Endothelial cell of hepatic sinusoid (primary cell): ENCODE measurements around the gene CYTH4.

ENCODE experiments used
- in situ Hi-C: cut with HindIII; loops from 2 replicates; pipeline ENCODE4 v1.10.0; 2017; ENCODE audit warnings: low sequenced_read_pairs

CYTH4 gene

DNA sequence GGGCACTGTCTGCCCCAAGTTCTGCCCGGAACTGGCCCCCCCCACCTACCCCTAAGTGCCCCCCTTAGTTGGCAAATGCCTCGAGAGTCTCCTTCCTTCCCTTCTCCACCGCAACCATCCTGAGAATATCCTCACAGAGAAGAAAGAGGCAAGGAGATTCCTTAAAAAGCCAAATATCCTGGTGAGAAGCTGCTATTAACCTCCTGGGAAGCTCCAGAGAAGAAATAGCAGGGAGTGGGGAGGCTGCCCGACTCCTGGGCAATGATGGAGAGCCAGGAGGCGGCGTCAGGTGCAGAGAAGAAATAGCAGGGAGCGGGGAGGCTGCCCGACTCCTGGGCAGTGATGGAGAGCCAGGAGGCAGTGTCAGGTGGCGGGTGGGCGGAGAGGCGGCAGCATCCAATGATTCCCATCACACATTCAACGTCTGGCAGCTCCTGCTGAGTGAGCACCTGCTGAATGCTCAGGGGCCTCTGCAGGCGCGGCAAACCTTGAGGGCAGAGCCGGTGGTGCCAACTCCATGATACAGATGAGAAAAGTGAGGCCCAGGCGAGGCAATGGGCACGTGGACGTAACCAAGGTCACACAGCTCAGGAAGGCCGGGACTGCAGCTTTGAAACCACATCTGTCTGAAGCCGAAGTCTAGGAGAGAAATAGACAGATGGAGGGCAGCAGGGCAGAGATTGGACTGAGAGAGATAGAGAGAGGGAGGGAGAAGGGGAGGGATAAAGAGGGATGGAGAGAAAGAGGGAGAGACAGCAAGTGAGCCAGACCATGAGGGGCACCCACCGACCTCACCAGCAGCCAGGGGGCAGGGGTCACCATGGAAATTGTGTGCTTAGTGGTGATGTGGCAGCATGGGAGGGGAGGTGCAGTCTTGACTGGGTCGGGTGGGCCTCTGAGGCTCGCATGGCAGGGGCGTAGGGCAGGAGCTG lies 58.3 kb downstream of the CYTH4 start:
- in situ Hi-C loops, result no loop called here

DNA sequence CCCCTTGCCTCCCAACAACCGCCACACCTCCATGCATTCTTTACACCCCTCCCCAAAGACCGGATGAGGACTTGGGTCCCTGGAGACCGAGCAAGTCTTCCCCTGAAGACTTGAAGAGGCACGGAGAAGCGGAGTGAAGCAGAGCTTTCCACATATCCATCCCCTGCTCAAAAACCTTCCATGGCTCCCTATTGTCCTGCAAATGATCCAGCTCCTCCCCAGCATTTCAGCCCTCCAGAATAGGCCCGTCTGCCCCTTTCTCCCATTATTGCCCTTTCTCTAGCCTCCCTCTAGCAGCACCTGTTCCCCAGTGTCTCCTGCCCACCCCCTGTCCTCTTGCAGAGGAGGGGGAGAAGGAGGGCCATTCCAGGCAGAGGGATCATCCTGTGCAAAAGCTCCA lies 59.8 kb downstream of the CYTH4 start:
- in situ Hi-C loops, result no loop called here

DNA sequence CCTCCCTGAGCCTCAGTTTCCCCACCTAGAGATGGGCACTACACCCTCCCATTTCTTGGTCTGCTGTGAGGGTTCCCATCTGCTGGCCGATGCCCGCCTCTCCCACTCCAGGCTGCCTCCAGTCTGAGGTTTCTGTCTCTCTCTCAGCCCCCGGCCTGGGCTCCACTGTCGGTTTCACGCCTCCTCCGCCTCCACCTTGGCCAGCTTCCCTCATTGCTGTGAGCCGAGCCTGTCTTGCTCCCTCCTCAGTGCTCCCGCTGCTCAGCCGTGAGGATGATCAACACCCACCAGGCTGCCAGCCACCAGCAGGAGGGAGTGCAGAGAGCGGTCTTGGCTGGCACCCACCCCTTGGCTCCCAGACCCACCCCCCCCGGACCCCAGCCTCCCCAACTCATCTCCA lies 61.0 kb downstream of the CYTH4 start:
- in situ Hi-C loops, result no loop called here

DNA sequence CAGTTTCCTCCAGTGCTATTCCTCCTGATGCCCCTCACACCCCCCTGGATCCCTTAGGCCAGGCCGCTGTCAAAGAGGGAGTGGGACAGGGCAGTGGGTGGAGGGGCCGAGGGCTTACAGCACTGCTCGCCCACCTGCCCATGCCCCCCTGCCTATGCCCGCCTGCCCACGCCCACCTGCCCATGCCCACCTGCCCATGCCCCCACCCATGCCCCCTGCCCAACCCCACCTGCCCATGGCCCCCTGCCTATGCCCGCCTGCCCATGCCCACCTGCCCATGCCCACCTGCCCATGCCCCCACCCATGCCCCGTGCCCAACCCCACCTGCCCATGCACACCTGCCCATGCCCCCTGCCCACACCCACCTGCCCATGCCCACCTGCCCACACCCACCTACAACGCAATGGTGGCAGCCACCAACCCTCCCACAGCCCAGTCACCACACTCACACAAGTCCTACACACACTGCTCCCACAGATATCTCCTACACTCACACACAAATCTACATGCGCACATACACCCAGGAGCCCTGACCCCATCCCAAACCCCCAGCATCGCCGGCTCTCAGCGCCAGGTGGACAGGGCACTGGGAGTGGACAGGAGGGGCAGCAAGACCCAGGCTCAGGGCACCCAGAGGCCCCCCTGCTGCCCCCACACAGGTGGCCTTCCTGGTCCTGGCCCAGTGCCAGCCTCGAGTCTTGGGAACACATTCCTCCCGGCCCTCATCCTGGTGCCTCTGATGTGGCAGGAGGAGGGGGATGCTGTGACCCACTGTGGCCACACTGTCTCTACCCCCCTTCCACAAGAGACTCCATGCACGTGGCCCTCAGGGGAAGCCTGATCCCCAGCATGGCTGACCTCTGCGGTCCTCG lies 61.8 kb downstream of the CYTH4 start:
- in situ Hi-C loops, result no loop called here

DNA sequence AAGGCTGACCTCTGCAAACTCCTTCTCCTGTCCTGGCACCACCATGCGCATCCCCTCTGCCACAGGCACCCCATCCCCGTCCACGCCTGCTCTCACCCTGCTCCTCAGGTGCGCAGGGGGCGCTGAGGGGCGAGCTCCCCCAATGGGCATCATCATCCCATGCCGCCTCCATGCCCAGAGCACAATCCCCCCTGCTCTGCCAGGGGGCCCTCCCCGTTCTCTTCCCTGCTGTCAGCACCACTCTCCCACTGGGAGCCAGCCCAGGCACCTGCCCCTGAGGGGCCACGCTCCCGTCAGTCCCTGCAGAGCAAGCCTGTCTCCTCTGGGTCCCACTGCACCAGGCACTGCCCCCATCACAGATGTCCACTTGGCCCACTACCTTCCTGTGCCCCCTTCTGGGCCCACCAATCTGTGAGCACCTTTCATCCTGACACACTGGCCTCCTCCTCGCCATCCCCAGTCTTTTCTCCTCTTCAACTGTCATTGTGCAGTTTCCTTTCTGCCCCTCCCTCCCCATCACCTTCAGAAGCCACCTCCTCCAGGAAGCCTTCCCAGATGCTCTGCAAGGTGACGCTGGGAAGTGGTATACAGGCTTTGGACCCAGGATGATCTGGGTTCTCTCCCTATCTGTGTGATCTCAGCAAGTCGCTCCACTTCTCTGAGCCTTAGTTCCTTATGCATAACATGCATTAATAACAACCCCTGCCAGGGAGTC lies 62.6 kb downstream of the CYTH4 start:
- in situ Hi-C loops, result no loop called here

DNA sequence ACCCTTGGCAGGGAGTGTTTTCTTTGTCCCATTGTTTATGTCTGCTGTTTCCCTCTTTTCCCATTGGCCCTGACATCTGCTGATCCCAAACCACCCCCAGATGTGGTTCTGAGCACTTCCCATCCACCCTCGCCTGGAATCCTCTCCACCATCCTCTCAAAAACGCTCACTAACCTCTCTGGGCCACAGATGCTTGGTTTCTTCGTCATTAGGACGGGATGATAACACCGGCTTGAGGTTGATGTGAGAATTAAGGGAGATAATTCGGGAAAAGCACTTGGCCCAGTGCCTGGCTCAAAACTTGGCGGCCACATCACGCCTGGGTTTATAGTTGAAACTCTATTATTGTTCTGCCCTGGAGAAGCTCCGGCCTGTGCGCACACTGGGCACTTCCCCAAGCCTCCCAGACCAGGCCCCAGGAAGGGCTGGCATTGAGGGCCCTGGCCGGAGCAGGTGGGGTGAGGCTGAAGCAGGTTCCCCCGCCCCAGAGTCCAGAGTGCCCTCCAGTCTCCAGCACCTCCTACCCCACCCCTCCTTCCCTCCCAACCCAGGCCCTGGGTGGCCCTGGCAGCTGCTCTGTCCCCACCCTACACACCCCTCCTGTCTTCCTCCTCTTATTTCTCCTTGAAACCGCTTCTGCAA lies 63.7 kb downstream of the CYTH4 start:
- in situ Hi-C loops, result no loop called here

DNA sequence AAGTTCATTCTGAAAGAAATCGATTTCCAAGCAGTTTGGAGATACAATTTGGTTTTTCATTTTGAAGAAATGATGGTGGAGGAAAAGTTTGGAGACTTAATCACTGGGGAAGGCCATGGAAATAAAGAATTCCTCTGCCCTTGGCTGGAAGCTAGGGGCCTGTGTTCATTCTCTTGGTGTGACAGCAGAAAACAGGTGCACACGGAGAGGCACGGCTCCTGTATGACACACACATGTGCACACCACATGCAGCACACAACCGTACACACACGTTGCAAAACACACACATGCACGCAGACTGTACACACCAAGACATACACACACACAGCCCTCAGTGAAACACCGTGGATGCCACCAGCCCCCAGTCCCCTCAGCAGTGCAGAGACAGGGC lies 64.2 kb downstream of the CYTH4 start:
- in situ Hi-C loops, result no loop called here

DNA sequence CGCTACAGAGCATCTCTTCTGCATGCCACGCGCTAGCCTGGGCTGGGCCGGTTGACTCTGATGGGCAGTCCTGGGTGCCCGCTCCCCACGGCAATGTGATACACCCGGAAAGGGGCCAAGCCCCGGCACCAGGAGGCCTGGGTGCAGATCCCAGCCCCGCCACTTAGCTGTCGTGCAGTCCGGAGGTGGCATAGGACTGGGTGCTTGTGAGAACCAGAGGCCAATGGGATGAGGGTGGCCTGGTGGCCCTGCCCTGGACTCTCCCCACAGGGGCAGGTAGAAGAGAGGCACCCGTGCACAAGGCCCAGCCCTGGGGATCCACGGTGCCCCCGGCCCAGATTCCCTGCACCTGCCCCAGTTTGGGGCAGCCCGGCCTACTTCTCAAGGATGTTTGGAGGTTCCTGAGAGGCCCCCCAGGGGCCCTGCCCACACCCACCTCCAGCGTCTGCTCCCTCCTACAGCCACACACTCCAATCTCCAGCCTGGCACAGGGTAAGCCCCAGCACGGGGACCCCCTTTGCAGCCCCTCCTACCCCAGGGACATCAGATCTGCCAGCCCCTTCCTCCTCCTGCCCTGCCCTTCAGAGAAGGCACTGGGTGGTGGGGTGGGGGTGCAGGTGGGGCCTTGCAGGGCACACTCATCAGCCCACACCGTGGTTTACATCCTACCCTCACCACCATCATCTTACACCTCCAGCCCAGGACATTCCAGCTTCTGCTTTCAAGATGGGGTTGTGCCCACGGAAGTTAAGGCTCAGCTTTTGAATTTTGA lies 66.9 kb downstream of the CYTH4 start:
- in situ Hi-C loops, result no loop called here

DNA sequence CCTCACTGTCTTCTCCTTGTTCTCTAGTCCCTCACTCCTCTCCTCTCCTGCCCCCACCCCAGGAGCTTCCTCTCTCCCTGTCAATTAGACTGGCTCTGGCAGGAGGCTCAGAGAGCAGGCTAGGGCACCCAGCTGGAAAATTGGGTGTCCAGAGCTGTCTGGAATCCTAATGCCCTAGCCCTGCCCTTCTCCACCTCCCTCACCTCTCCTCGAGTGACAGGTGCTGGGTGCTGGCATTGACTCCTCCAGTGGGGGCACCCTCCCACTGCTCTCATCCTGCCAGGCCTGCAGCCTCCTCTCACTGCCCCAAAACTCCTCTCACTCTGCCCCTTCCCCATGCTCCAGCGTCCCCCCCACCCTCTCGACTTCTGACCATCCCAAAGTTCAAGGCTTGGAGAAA lies 68.9 kb downstream of the CYTH4 start:
- in situ Hi-C loops, result no loop called here

DNA sequence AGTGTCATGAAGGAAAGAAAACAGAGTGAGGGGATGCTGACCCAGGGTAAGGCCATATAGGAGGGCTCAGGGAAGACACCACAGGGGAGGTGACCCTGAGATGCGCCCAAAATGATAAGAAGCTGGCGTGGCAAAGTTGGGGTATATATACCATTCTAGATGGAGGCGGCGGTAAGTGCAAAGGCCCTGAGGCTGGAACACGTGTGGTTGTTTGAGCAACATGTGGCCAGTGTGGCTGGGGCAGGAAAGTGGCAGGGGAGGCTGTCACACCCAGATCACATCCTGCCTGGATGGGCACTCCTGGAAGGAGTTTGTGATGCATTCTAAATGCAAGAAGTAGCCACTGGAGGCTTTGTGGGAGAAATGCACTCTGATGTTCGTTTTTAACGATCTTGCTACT lies 70.2 kb downstream of the CYTH4 start:
- in situ Hi-C loops, result no loop called here

DNA sequence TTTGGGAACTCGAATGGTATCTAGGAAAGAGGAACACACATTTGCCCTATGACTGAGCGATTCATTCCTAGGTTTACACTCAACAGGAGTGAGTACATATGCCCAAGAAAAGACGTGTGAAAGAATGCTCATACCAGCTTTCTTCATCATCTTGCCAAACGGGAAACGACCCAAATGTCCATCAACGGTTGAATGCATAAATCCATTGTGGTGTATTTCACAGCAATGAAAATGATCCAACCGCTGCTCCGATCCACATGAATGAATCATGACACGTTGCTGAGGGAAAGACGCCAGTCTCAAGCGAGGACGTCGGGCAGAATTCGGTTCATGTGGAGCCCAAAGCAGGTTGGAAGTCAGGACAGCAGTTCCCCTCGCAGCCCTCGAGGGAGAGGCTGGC lies 71.5 kb downstream of the CYTH4 start:
- in situ Hi-C loops, result no loop called here

DNA sequence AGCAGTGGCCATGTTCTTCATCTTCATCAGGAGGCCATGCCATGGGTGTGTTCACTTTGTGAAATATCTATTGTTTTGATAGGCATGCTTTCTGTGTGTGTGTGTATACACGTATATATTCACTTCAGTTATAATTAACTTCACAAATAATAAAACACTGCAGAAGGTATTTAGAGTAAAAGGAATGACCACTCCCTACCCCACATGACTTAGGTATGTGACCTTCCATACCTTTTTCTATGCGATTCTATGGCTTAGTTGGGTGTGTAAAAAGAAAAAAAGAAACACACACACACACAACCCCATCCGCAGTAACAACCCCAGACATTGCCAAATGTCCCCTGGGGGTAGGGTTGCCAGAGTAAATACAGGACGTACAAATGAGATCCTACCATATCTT lies 72.0 kb downstream of the CYTH4 start:
- in situ Hi-C loops, result no loop called here

DNA sequence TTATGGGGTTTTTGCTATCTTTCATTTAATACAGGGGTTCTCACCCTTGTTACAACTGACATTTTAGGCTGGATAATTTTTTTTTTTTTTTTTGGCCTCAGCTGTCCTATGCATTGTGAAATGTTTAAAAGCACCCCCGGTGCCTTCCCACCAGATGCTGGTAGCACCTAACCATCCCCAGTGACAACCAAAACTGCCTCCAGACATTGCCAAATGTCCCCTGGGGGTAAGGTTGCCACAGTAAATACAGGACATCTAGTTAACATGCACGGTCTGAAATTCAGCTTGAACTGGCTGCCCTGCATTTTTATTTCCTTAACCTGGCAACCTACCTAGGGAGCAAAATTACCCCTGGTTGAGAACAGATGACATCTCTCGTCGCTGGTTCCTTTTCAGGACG lies 72.4 kb downstream of the CYTH4 start:
- in situ Hi-C loops, result no loop called here

DNA sequence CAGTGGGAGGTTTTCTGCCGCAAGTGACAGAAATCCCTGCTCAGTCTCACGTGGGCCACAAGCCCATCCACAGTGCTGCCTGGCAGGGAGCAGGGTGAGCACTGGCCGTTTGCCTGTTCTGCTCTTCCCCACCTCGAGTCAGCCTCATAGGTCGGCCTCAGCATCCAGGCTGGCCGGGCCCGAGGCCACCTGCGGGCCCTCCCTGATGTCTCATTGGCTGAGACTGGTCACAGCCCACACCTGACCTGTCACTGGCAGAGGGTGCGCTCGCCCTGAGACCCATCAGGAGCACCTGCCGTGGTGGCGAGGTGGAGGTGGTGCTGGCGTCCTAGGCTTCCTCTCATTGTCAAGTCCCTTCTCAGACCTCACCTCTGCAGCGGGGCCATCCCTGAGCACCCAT lies 72.9 kb downstream of the CYTH4 start:
- in situ Hi-C loops, result no loop called here

DNA sequence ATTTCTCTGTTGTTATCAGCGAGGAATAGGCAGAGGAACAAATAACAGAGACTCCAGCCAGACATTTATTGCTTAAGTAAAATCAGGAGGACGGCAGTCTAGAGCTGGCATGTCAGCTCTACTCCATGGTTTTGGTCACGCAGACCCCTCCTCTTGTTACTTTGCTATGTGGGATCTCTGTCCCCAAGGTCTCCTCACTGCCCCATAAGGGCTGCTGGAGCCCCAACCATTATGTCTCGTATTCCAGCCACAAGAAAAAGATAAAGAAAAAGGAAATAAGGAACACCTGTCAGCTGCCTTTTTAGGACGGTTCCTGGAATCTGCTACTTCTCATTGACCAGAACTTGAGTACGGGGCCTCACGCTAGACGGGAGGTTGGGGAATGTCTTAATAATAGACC lies 74.6 kb downstream of the CYTH4 start:
- in situ Hi-C loops, result no loop called here

DNA sequence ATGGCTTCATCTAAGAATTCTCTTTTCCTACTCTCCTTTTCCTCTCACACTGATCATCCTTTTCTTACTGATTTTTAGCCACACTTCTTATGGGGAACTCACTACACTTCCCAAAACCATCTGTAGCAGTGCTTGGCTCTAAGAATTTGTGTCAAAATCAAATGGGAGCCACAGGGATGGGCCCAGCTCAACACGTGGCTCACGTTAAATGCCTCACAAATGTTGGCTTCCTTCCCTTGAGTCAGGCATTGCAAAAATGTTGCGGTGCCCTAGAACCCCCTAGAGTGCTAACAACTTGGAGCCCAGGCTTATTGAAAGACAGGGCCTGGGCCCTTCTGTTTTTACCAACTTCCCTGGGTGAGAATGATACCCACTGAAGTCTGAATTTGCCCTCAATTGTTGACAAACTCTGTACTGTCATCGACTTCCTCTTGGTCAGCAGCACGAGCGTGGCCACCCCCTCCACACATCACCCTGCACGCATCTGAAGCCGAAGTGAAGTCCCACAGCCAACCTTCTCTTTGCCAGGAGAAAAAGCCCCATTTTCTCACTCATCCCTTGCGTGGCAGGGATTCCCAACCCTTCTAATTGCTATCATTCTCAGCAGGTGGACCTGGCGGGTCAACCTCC lies 75.3 kb downstream of the CYTH4 start:
- in situ Hi-C loops, result no loop called here

DNA sequence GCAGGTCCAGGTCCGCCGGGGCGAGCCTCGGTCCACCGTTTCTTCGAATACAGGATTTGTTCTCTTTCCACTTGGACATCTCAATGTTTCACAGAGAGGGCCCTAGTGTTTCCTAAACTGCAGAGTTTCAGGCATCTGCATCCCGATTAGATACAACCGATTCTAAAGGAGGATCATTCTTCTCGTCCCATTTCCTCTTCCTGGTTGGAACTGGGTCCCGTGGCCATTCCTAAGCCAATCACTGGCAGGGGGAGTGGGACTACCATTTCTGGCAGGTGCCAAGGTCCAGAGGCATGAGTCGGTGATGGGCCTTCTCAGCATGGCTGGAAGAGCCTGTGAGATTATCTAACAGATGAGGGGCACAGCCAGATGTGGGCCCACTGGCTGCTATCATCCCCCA lies 76.1 kb downstream of the CYTH4 start:
- in situ Hi-C loops, result no loop called here

DNA sequence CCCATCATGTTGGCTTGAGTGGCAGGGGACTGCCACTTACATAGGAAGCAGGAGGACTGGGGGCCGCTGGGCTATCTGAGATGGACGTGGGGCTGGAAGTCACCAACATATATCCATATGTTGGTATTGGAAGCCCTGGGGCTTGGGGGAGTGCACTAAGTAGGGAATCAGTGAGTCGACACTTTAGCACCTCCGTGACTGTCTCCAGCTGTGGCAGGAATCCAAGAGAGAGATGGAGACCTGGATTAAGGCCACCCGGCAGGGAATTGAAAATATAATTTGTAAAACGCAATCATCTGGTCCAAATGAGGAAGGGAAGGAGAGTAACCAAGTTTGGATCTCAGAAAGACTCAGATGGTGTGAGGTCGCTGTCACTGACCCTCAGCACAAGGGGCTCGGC lies 76.6 kb downstream of the CYTH4 start:
- in situ Hi-C loops, result no loop called here

DNA sequence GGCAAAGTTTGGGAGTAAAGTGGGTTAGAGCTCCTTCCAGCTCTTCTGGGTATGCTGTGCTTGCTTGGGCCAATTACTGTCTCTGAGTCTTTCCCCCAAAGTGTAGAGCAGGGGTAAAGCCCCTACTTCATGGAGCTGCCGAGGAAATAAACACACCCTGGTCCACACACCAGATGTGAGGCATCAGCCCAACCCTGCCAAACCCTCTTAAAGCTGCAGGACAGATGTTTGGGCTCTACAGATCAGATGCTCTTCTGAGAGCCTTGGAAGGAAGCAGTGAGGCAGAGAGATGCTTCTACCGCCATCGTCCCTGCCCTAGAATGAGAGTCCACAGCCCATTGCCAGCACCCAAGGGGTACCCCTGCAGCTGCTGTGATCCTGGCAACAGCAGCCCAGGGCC lies 80.3 kb downstream of the CYTH4 start:
- in situ Hi-C loops, result no loop called here
